IMR-90 (cell line): Measurements from ENCODE around the gene MIS18A. TPM values are rescaled to one million over a fixed set of nuclear protein-coding genes. Genes with fewer than 3 reads are reported as not detected.

Source experiments
- ATAC-seq: fragments of 200-7000 bp; cut with Tn5 transposase; 2 replicates; pipeline ENCODE4 v1.9.1; 2020; ENCODE audit warnings: low read depth, mild to moderate bottlenecking, moderate library complexity
- BruUV-seq: library from RNA; stranded (reverse); fragments of 400-500 nt; replicated peaks from 2 replicates; lab custom pipeline; 2021; lab: Mats Ljungman, UMichigan
- CTCF ChIA-PET: fragments of 300-600 bp; formaldehyde crosslinking; extraction: SDS; loops from one replicate; lab custom pipeline; 2021; ENCODE audit warnings: antibody characterized with exemption; lab: Yijun Ruan, JAX
- POLR2A ChIA-PET: fragments of 300-600 bp; sonication (Branson Sonifier 250); formaldehyde crosslinking; loops from one replicate; lab custom pipeline; 2022; ENCODE audit warnings: antibody characterized with exemption; ENCODE audit not compliant: unreplicated experiment; lab: Charles Lee
- DNase-seq: peaks from one replicate; pipeline ENCODE4 v3.0.0; 2013
- H2AFZ ChIP-seq: replicated peaks from 2 replicates; pipeline ENCODE3; 2013; ENCODE audit warnings: low read length, mild to moderate bottlenecking; ENCODE audit not compliant: poor library complexity
- H2AK5ac ChIP-seq: 2 replicates; pipeline ENCODE4 v1.6.1; 2013; ENCODE audit warnings: low read depth, low read length, inconsistent platforms
- H2AK9ac ChIP-seq: replicated peaks from 2 replicates; pipeline ENCODE3; 2013; ENCODE audit warnings: mild to moderate bottlenecking, low read depth, low read length, moderate library complexity; ENCODE audit not compliant: poor library complexity
- H2BK120ac ChIP-seq: 2 replicates; pipeline ENCODE4 v1.6.1; 2013; ENCODE audit warnings: low read depth, low read length, inconsistent platforms
- H2BK15ac ChIP-seq: 3 replicates; pipeline ENCODE4 v1.6.1; 2013; ENCODE audit warnings: low read depth, low read length, inconsistent platforms
- H2BK20ac ChIP-seq: 2 replicates; pipeline ENCODE4 v1.6.1; 2013; ENCODE audit warnings: low read depth, mild to moderate bottlenecking, inconsistent platforms, low read length, moderate library complexity
- H2BK5ac ChIP-seq: 2 replicates; pipeline ENCODE4 v1.6.1; 2013; ENCODE audit warnings: mild to moderate bottlenecking, low read depth, low read length, inconsistent platforms; ENCODE audit not compliant: poor library complexity, severe bottlenecking
- H3K14ac ChIP-seq: replicated peaks from 2 replicates; pipeline ENCODE4 v1.6.1; 2013; ENCODE audit warnings: low read depth, low read length, inconsistent platforms
- H3K18ac ChIP-seq: 2 replicates; pipeline ENCODE4 v1.6.1; 2013; ENCODE audit warnings: low read depth, low read length, control low read depth
- H3K23ac ChIP-seq: 2 replicates; pipeline ENCODE4 v1.6.1; 2013; ENCODE audit warnings: low read depth, low read length, inconsistent platforms
- H3K27ac ChIP-seq: 2 replicates; pipeline ENCODE4 v1.5.1; 2013; ENCODE audit warnings: mild to moderate bottlenecking, control low read depth, low read length; ENCODE audit not compliant: insufficient read depth
- H3K27me3 ChIP-seq: 2 replicates; pipeline ENCODE4 v1.6.1; 2013; ENCODE audit warnings: low read length; ENCODE audit not compliant: control insufficient read depth, insufficient read depth
- H3K36me3 ChIP-seq: 2 replicates; pipeline ENCODE4 v1.6.1; 2013; ENCODE audit warnings: low read length, mixed read lengths; ENCODE audit not compliant: control insufficient read depth, insufficient read depth
- H3K4ac ChIP-seq: 2 replicates; pipeline ENCODE4 v1.6.1; 2013; ENCODE audit warnings: low read depth, low read length, inconsistent platforms
- H3K4me1 ChIP-seq: 2 replicates; pipeline ENCODE4 v1.6.1; 2013; ENCODE audit warnings: low read length, mixed read lengths; ENCODE audit not compliant: control insufficient read depth, insufficient read depth
- H3K4me2 ChIP-seq: 2 replicates; pipeline ENCODE4 v1.6.1; 2013; ENCODE audit warnings: low read depth, mild to moderate bottlenecking, control low read depth, low read length, moderate library complexity
- H3K4me3 ChIP-seq: 2 replicates; pipeline ENCODE4 v1.5.1; 2013; ENCODE audit warnings: low read depth, mild to moderate bottlenecking, control low read depth, low read length, moderate library complexity; ENCODE audit not compliant: insufficient read depth
- H3K56ac ChIP-seq: 2 replicates; pipeline ENCODE4 v1.6.1; 2013; ENCODE audit warnings: low read length, inconsistent platforms; ENCODE audit not compliant: insufficient read depth; ENCODE audit errors: extremely low read depth
- H3K79me1 ChIP-seq, 2 experiments: 2 replicates each; pipeline ENCODE4 v1.6.1; 2013; ENCODE audit warnings: low read length in 2 of 2, inconsistent platforms in 1 of 2, low read depth in 1 of 2
- H3K9ac ChIP-seq: 2 replicates; pipeline ENCODE4 v1.6.1; 2013; ENCODE audit warnings: low read depth, low read length, control low read depth
- H3K9me1 ChIP-seq: 2 replicates; pipeline ENCODE4 v1.6.1; 2013; ENCODE audit warnings: low read length, inconsistent platforms; ENCODE audit not compliant: insufficient read depth
- H3K9me3 ChIP-seq: 2 replicates; pipeline ENCODE4 v1.6.1; 2013; ENCODE audit warnings: low read length; ENCODE audit not compliant: control insufficient read depth, insufficient read depth
- H4K20me1 ChIP-seq: 2 replicates; pipeline ENCODE4 v1.6.1; 2013; ENCODE audit warnings: low read length, inconsistent platforms; ENCODE audit not compliant: insufficient read depth
- H4K5ac ChIP-seq: 2 replicates; pipeline ENCODE4 v1.6.1; 2013; ENCODE audit warnings: mild to moderate bottlenecking, low read depth, low read length, control low read depth
- H4K8ac ChIP-seq, 2 experiments: 2 replicates each; pipeline ENCODE4 v1.6.1; 2013; ENCODE audit warnings: low read depth in 2 of 2, low read length in 2 of 2, control low read depth in 1 of 2, inconsistent platforms in 1 of 2
- H4K91ac ChIP-seq: 2 replicates; pipeline ENCODE4 v1.6.1; 2013; ENCODE audit warnings: low read depth, low read length, inconsistent platforms; ENCODE audit not compliant: insufficient read depth
- CEBPB ChIP-seq: IDR thresholded peaks from 2 replicates; pipeline ENCODE4 v1.6.1; 2012; ENCODE audit warnings: low read depth, low read length, improper control_type of control experiment
- MAFK ChIP-seq: IDR thresholded peaks from 2 replicates; pipeline ENCODE4 v1.6.1; 2012; ENCODE audit warnings: low read depth, low read length, improper control_type of control experiment
- MAZ ChIP-seq: IDR thresholded peaks from 2 replicates; pipeline ENCODE4 v1.6.1; 2012; ENCODE audit warnings: low read depth, mild to moderate bottlenecking, low read length, improper control_type of control experiment, moderate library complexity, borderline replicate concordance
- NFE2L2 ChIP-seq: fragments of 150-350 bp; IDR thresholded peaks from 2 replicates; pipeline ENCODE4 v1.6.1; 2016; ENCODE audit warnings: low read depth, mild to moderate bottlenecking, low read length
- POLR2A ChIP-seq: IDR thresholded peaks from 2 replicates; pipeline ENCODE4 v1.6.1; 2012; ENCODE audit warnings: mild to moderate bottlenecking, low read depth, low read length
- RAD21 ChIP-seq: IDR thresholded peaks from 2 replicates; pipeline ENCODE4 v1.6.1; 2012; ENCODE audit warnings: low read length, improper control_type of control experiment
- RFX5 ChIP-seq: IDR thresholded peaks from 2 replicates; pipeline ENCODE4 v1.8.0; 2012; ENCODE audit warnings: low read depth, mild to moderate bottlenecking, low read length, moderate library complexity
- SMC3 ChIP-seq: fragments of 150-350 bp; IDR thresholded peaks from 2 replicates; pipeline ENCODE4 v1.6.1; 2016; ENCODE audit warnings: low read depth, mild to moderate bottlenecking, antibody characterized with exemption, low read length, moderate library complexity
- USF2 ChIP-seq: fragments of 150-350 bp; IDR thresholded peaks from 2 replicates; pipeline ENCODE4 v1.6.1; 2017; ENCODE audit warnings: mild to moderate bottlenecking, antibody characterized with exemption, low read length, low read depth
- WGBS, 2 experiments: methylation state at CpG; one replicate each; pipeline versions ENCODE4 v1.1.5 to v1.1.7; 2013; ENCODE audit warnings: missing lambda C conversion rate in 2 of 2; ENCODE audit not compliant: insufficient read length in 1 of 2; ENCODE audit errors: extremely low coverage in 2 of 2; 5-methylcytosine and 5-hydroxymethylcytosine counted together
- dilution Hi-C: fragments of 300-500 bp; cut with HindIII; formaldehyde crosslinking; loops from one replicate; pipeline ENCODE4 v1.14.3; 2018; ENCODE audit warnings: low sequenced_read_pairs; ENCODE audit not compliant: unreplicated experiment
- in situ Hi-C: fragments of 300-500 bp; cut with MboI; formaldehyde crosslinking; loops from 3 replicates; pipeline ENCODE4 v1.14.3; 2019; ENCODE audit warnings: low sequenced_read_pairs, inconsistent platforms, mixed read lengths
- intact Hi-C: fragments of 100-400 bp; cut with micrococcal nuclease; formaldehyde crosslinking; loops from 2 replicates; pipeline ENCODE4 v1.10.0; 2022
- polyA plus RNA-seq, 3 experiments: library from polyadenylated mRNA; depleted of rRNA; stranded (reverse); fragments of >200 nt; gene quantifications; 2 replicates each; pipeline ENCODE4 v1.2.3, GENCODE V29; 2012; ENCODE audit warnings: low replicate concordance in 1 of 3
- total RNA-seq: library from RNA; depleted of rRNA; stranded (reverse); fragments of >200 nt; gene quantifications from 2 replicates; pipeline ENCODE4 v1.2.3, GENCODE V29; 2012

The MIS18A gene
- total and polyA plus RNA-seq, 2 of the 4 experiments (the other 2 are of a cell fraction) = 4.5 to 7.6 TPM

- ChIA-PET CTCF (no interaction called here), POLR2A (no interaction called here)
- no TSS peak for BruUV-seq
- Histone ChIP-seq H3K9me1 (no peaks in the 10 kb centered on the region; the same call in none of the 2 replicates), H3K18ac (no peak overlapping the region), H3K56ac (no peak overlapping the region), H2BK20ac (no peak overlapping the region), H4K5ac (no peak overlapping the region), H4K20me1 (no peaks in the 10 kb centered on the region; the same call in 1 of the 2 replicates), H3K4me2 (no peak overlapping the region), H3K4ac (no peak overlapping the region), H2BK120ac (no peak overlapping the region), H3K36me3 (peaks cover 12% of the 10 kb centered on the region), H2BK15ac (no peak overlapping the region), H3K14ac (no peak overlapping the region), H3K4me3 (no peak overlapping the region), H2AFZ (no peak overlapping the region), H2AK9ac (no peak overlapping the region), H2BK5ac (no peak overlapping the region), H3K4me1 (no peaks in the 10 kb centered on the region), H4K91ac (no peak overlapping the region), H2AK5ac (no peak overlapping the region), H4K8ac (no peak overlapping the region), H3K9me3 (no peaks in the 10 kb centered on the region), H3K9ac (no peak overlapping the region), H3K79me1 (peaks cover 0 to 11% of the 10 kb centered on the region in 2 experiments; a peak in 2 of 4 replicates), H3K27me3 (no peaks in the 10 kb centered on the region), H3K23ac (no peak overlapping the region), H3K27ac (no peak overlapping the region)
- no peak for TF ChIP-seq MAFK
- no peak for TF ChIP-seq SMC3
- no peak for TF ChIP-seq MAZ
- TF ChIP-seq RFX5 = no peak
- no peak for TF ChIP-seq NFE2L2
- TF ChIP-seq RAD21 = no peak
- no peak for TF ChIP-seq POLR2A
- TF ChIP-seq CEBPB = no peak
- TF ChIP-seq USF2 = no peak
- dilution Hi-C loops (no loop called here), in situ Hi-C loops (no loop called here), intact Hi-C loops (no loop called here)
- 79% methylated on average over 5 of the region's 10 CpGs; no CpG with 5 or more reads in 1 of the 2 experiments for WGBS, 2 experiments
- DNase-seq = no peak
- ATAC-seq = no peak
These were observed 29.8 kb upstream of the MIS18A start for GRCh38 chr21:32308696-32309095.
